ENCODE measurements around the gene CIB2.

Gene CIB2

GRCh38 chr15:78097667-78098066, 33.6 kb downstream of the CIB2 start:
- no peak for DNase-seq (ENCODE audit: extremely low read depth, low read depth)
- no peak for TF ChIP-seq CTCF (IDR thresholded peaks at IDR 0.05; ENCODE audit: low read depth, low read length, missing control alignments)
- H3K4me3 ChIP-seq (replicated peaks; ENCODE audit: low read depth, low read length) = no peak overlapping the region

GRCh38 chr15:78093242-78094020, 37.8 kb downstream of the CIB2 start:
- H3K4me3 ChIP-seq (replicated peaks; ENCODE audit: low read depth, low read length) = no peak overlapping the region
- DNase-seq (ENCODE audit: extremely low read depth, low read depth) = peak; percentile 41
- no peak for TF ChIP-seq CTCF (IDR thresholded peaks at IDR 0.05; ENCODE audit: low read depth, low read length, missing control alignments)

GRCh38 chr15:78092261-78093041, 38.8 kb downstream of the CIB2 start, which contains the start of gene SH2D7:
Gene SH2D7 (plus strand): TSS chr15:78092561. CDS start chr15:78092585, 24 bp downstream.
- DNase-seq (ENCODE audit: extremely low read depth, low read depth) = no peak
- H3K4me3 ChIP-seq (replicated peaks; ENCODE audit: low read depth, low read length) = no peak within 1 kb of the TSS
- TF ChIP-seq CTCF (IDR thresholded peaks at IDR 0.05; ENCODE audit: low read depth, low read length, missing control alignments) = no peak

GRCh38 chr15:78090422-78091063, 40.7 kb downstream of the CIB2 start:
- no peak for TF ChIP-seq CTCF (IDR thresholded peaks at IDR 0.05; ENCODE audit: low read depth, low read length, missing control alignments)
- no peak for DNase-seq (ENCODE audit: extremely low read depth, low read depth)
- no peak overlapping the region for H3K4me3 ChIP-seq (replicated peaks; ENCODE audit: low read depth, low read length)

- no peak for TF ChIP-seq CTCF (IDR thresholded peaks at IDR 0.05; ENCODE audit: low read depth, low read length, missing control alignments)
- no peak overlapping the region for H3K4me3 ChIP-seq (replicated peaks; ENCODE audit: low read depth, low read length)
- DNase-seq (ENCODE audit: extremely low read depth, low read depth) = no peak
Measured at GRCh38 chr15:78088773-78089080, 42.5 kb downstream of the CIB2 start.

- DNase-seq (ENCODE audit: extremely low read depth, low read depth) = no peak
- no peak overlapping the region for H3K4me3 ChIP-seq (replicated peaks; ENCODE audit: low read depth, low read length)
- TF ChIP-seq CTCF (IDR thresholded peaks at IDR 0.05; ENCODE audit: low read depth, low read length, missing control alignments) = no peak
Measured at GRCh38 chr15:78087951-78088772, 43.1 kb downstream of the CIB2 start.
